GM12865 (cell line): Measurements from ENCODE around the gene SETD2.

Experiments used
- DNase-seq: peaks from one replicate; pipeline ENCODE4 v3.0.0; 2010; ENCODE audit warnings: low read depth
- H3K4me3 ChIP-seq: 2 replicates; pipeline ENCODE4 v1.5.1; 2011; ENCODE audit warnings: mild to moderate bottlenecking, low read depth, low read length, control low read depth
- CTCF ChIP-seq: IDR thresholded peaks from 2 replicates; pipeline ENCODE4 v1.5.1; 2011; ENCODE audit warnings: low read length, control low read depth, low read depth, inconsistent platforms; ENCODE audit not compliant: insufficient read depth; ENCODE audit errors: missing control alignments

Gene SETD2

GRCh38 chr3:46974421-46975171 is 189.3 kb downstream of the SETD2 start:
- DNase-seq: peak; percentile 53
- peak overlapping the region; percentile 81 for H3K4me3 ChIP-seq
- TF ChIP-seq CTCF: no peak

GRCh38 chr3:46972396-46972795 is 191.5 kb downstream of the SETD2 start:
- TF ChIP-seq CTCF: no peak
- peak; percentile 46 for DNase-seq
- H3K4me3 ChIP-seq: no peak overlapping the region; the same call in 1 of the 2 replicates

- DNase-seq: peak; percentile 67
- no peak for TF ChIP-seq CTCF
- no peak overlapping the region for H3K4me3 ChIP-seq
These were observed 192.2 kb downstream of the SETD2 start for GRCh38 chr3:46971742-46972141.

DNA sequence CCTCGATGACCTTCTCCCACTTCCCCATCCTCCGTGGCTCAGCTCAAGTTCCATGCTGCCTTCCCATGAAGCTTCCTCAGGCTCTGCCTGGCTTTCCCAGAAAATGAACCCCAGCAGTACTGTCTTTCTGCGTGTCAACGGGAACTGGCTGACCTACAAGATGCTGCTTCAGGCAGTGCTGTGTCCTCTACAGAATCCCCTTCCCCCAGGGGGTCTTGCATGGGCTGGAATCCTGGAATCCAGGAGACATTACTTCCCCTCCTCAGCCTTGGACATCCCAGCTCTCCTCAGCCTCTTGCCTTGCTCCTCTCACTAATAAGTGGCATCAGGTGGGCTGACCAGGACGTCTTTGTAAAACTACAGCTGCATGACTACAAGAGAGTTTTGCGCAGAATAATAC is 192.8 kb downstream of the SETD2 start:
- no peak overlapping the region for H3K4me3 ChIP-seq
- DNase-seq: no peak
- TF ChIP-seq CTCF: no peak

GRCh38 chr3:46970391-46971091 is 193.4 kb downstream of the SETD2 start:
- DNase-seq: no peak
- no peak for TF ChIP-seq CTCF
- no peak overlapping the region for H3K4me3 ChIP-seq

DNA sequence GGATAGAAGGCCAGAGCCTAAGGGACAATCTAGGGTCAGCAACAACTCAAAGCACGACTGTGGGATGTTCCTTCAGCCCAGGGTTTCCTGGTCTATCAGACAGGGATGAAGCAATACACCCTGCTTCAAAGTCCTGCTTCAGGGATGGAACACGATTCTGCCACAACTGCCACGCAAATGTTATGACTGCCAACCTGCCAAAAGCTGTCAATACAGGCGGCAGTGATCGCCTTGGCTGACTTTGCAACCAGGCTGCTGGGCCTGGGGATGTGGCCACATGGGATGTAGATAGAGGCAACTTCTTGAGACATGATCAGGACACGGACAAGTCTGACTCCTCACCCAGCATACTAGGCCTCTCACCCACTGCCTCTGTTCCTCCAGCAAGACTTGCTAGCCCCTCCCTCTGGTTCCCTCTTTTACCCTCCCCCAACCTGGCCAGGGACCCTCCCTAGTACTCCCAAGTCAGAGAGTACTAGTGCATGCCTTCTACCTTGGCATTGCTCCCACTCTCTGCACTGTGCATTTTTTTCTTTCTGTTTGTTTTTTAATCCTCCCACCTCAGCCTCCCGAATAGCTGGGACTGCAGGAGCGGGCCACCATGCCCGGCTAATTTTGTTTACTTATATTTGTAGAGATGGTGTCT is 195.0 kb downstream of the SETD2 start:
- no peak for DNase-seq
- no peak for TF ChIP-seq CTCF
- H3K4me3 ChIP-seq: no peak overlapping the region
